Thoracic aorta (tissue), 2 donors: ENCODE results near the gene UBE2O. TPM values are rescaled to one million over a fixed set of nuclear protein-coding genes. Genes with fewer than 3 reads are reported as not detected.

Experiments used
- ATAC-seq: fragments of 150-250 bp; one replicate; pipeline ENCODE4 v1.8.0; 2017; ENCODE audit warnings: low read depth; ENCODE audit not compliant: insufficient number of reproducible peaks, low FRiP score
- DNase-seq: peaks from one replicate; pipeline ENCODE4 v3.0.0-alpha.2; 2020; ENCODE audit warnings: low spot score
- H3K27ac ChIP-seq, 2 donors: fragments of 200-600 bp; sonication (generic); 1 replicate in 1 of 2; 2 replicates in 1 of 2; pipeline ENCODE4 v1.5.1; 2016; ENCODE audit warnings: mild to moderate bottlenecking in 2 of 2, moderate library complexity in 2 of 2
- H3K27me3 ChIP-seq: fragments of 200-600 bp; sonication (generic); replicated peaks from 2 replicates; pipeline ENCODE4 v1.6.0; 2016; ENCODE audit warnings: mild to moderate bottlenecking; ENCODE audit not compliant: insufficient read depth
- H3K36me3 ChIP-seq: fragments of 200-600 bp; sonication (generic); one replicate; pipeline ENCODE4 v1.5.1; 2016
- H3K4me1 ChIP-seq, 2 donors: fragments of 200-600 bp; sonication (generic); 1 replicate in 1 of 2; 2 replicates in 1 of 2; pipeline versions ENCODE4 v1.5.1 to v1.6.0; 2016; ENCODE audit warnings: low read depth in 2 of 2, mild to moderate bottlenecking in 1 of 2; ENCODE audit not compliant: control insufficient read depth in 1 of 2
- H3K4me3 ChIP-seq: fragments of 200-600 bp; sonication (generic); 2 replicates; pipeline ENCODE4 v1.5.1; 2016; ENCODE audit warnings: mild to moderate bottlenecking
- H3K9me3 ChIP-seq: fragments of 200-600 bp; sonication (generic); 2 replicates; pipeline ENCODE4 v1.5.1; 2016
- CTCF ChIP-seq: fragments of 200-600 bp; sonication (generic); IDR thresholded peaks from one replicate; pipeline ENCODE4 v1.5.1; 2019; ENCODE audit warnings: antibody characterized with exemption
- total RNA-seq, 2 donors: library from RNA; depleted of rRNA; stranded (reverse); fragments of >200 nt; gene quantifications; one replicate each; pipeline versions ENCODE4 v1.1.0 to v1.2.3, GENCODE V29; 2016

The UBE2O gene
- total RNA-seq, 2 donors from 2014 or later, result 16.4 to 31.1 TPM

- Histone ChIP-seq H3K4me1 (peaks cover 19 to 41% of the 10 kb centered on the region in 2 donors), H3K36me3 (no peaks in the 10 kb centered on the region), H3K27me3 (no peaks in the 10 kb centered on the region), H3K27ac (no peak overlapping the region), H3K9me3 (no peaks in the 10 kb centered on the region), H3K4me3 (no peak overlapping the region)
- no peak for TF ChIP-seq CTCF
- DNase-seq (no peak), ATAC-seq (no peak)
Measured at GRCh38 chr17:76496464-76496863, 43.5 kb upstream of the UBE2O start.

DNA sequence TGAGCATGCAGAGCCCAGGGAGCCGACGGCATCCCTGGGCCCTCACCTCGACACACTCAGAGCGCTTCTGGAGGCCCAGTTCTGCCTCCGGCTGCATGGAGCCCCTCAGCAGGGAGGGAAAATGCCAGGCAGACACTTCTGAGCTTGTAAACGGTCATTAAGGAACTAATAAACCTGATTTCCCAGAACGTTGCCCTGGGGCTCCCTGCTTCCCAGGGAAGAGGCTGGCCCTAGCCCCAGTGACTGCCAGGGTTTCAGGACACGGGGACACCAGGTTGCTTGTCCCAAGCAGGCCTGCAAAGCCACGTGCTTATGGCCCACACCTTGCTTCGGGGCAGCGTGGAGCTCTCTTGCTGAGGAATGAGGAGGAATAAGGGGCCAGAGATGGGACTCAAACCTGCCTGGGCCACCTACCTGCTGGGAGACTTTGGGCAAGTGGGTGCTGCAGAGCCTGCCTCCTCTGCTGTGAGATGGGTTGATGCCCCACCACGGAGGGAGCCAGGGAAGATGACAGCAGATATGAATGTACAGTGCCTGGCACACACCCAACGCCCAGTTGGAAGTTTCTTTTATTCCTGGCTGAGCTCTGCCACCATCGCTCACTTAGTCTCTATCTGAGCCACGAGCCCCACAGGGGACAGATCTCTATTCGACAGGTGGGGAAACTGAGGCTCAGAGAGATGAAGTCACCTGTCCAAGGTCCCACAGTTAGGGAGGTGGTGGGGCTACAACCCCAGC, 42.9 kb upstream of the UBE2O start:
- Histone ChIP-seq H3K4me3 (no peak overlapping the region), H3K27me3 (no peaks in the 10 kb centered on the region), H3K27ac (no peak overlapping the region), H3K36me3 (no peaks in the 10 kb centered on the region), H3K9me3 (no peaks in the 10 kb centered on the region), H3K4me1 (peaks cover 19 to 39% of the 10 kb centered on the region in 2 donors)
- DNase-seq (no peak), ATAC-seq (no peak)
- no peak for TF ChIP-seq CTCF

GRCh38 chr17:76493505-76494167, 40.7 kb upstream of the UBE2O start:
- no peak for TF ChIP-seq CTCF
- Histone ChIP-seq H3K9me3 (no peaks in the 10 kb centered on the region), H3K4me1 (peaks cover 7 to 17% of the 10 kb centered on the region in 2 donors), H3K27ac (peak overlapping the region in 1 of 2 donors; percentile 64), H3K36me3 (no peaks in the 10 kb centered on the region), H3K4me3 (peak overlapping the region; percentile 40), H3K27me3 (no peaks in the 10 kb centered on the region)
- DNase-seq (no peak), ATAC-seq (no peak)

- peaks cover 6 to 11% of the 10 kb centered on the region in 2 donors for H3K4me1 ChIP-seq
- no peaks in the 10 kb centered on the region for H3K36me3 ChIP-seq
- no peak for TF ChIP-seq CTCF
- DNase-seq (no peak), ATAC-seq (no peak)
- H3K27ac ChIP-seq, result peak overlapping the region in 1 of 2 donors; percentile 64
- peak overlapping the region; percentile 40 for H3K4me3 ChIP-seq
- no peaks in the 10 kb centered on the region for H3K9me3 ChIP-seq
- no peaks in the 10 kb centered on the region for H3K27me3 ChIP-seq
Measured at GRCh38 chr17:76492989-76493501, 40.1 kb upstream of the UBE2O start.
